Measurements from ENCODE around the gene RBM12.

RBM12 gene

DNA sequence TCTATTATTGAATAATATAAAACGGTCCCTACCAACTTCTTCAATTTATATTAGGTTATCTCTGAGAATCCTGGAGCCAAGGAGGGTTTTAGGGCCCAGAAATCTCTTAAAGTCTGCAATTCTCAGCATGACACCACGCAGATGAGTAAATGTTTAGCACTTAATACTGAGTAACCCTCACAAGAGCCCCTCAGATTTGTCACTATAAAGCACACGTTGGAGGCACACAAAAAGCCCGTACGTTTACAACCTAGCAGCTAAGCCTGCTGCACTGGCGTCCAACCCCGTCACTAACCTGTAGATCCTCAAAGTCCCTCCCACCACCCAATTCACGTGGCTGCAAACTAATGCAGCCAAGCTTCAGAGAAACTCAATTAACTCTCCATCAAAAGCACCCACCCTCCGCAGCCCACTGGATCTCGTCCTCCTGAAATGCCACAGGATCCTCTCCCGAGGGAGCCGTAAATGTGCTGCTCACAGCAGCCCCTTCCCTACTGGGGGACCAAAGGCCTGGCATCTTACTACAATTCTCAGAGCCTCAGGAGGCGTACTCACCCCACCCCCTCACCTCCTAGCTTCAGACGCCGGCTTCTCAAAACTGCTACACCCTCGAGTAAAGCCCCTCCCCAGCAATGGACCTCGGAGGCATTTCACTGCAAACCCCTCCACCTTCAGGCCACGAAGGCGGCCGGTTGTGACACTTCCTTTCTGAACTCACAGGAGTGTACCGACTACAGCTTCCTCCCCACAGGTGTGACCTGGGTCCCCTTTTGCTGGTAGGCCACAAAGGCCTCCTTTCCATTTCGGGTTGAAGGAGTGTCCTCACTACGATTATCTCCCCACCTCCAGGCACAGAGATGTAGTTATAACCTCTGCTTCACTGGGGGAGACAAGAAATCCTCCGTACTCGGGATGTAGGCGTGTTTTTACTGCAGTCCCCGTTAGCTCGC, 909 bp downstream of the RBM12 start:
- no peaks in the 10 kb centered on the region for H3K9me3 ChIP-seq (ENCODE audit: control insufficient read depth, low read depth, low read length)
- H3K4me1 ChIP-seq (ENCODE audit: control insufficient read depth, low read depth, low read length), result peaks cover 25% of the 10 kb centered on the region
- peak overlapping the region; percentile 100 for H3K9ac ChIP-seq (ENCODE audit: low read length)
- H3K27ac ChIP-seq (ENCODE audit: low read length), result peak overlapping the region; percentile 97
- peak overlapping the region; percentile 98 for H3K4me3 ChIP-seq (ENCODE audit: low read length)
- H3K27me3 ChIP-seq (ENCODE audit: control insufficient read depth, insufficient read depth, low read length), result no peaks in the 10 kb centered on the region
- no peaks in the 10 kb centered on the region for H3K36me3 ChIP-seq (ENCODE audit: control insufficient read depth, low read depth, low read length)

DNA sequence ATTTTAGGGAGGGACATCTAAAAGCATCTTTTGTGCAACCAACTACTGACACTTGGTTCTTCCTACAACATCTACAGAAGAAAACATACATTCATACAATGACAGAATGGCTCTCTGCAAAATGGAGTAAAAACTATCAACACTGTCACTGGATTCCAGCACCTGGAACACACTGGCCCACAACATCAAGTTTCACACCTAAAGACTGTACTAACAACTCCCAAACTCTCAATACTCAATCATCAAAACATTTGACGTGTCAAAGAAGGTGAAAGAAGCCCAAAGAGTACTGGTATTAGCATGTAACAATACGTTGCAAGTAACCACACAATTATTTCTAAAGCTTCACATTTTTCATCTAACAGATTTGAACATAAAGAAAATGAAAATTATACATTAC, 2.1 kb downstream of the RBM12 start:
- H3K4me3 ChIP-seq (ENCODE audit: low read length), result peak overlapping the region; percentile 98
- peak overlapping the region; percentile 100 for H3K9ac ChIP-seq (ENCODE audit: low read length)
- no peaks in the 10 kb centered on the region for H3K27me3 ChIP-seq (ENCODE audit: control insufficient read depth, insufficient read depth, low read length)
- no peaks in the 10 kb centered on the region for H3K36me3 ChIP-seq (ENCODE audit: control insufficient read depth, low read depth, low read length)
- no peaks in the 10 kb centered on the region for H3K9me3 ChIP-seq (ENCODE audit: control insufficient read depth, low read depth, low read length)
- no peak overlapping the region for H3K27ac ChIP-seq (ENCODE audit: low read length)
- H3K4me1 ChIP-seq (ENCODE audit: control insufficient read depth, low read depth, low read length), result peaks cover 25% of the 10 kb centered on the region

DNA sequence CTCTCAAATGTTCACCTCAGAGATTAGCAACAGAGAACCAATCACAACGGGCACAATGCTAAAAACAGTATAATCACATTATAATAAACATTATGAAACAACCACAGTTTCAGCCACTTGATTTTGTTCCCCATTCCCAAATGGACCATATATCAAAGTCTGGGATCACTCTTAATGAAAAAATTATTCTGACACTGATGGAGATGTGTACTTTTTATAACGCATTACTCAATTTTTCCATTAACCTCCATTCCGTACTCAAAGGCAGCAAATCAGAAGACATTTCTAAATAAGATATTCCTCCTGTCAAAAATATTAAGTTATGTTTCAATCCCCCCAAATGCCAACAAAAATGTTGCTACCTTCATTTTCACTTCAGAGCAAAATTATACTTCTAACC, 2.8 kb downstream of the RBM12 start:
- Histone ChIP-seq H3K9ac (ENCODE audit: low read length) (peak overlapping the region; percentile 100), H3K9me3 (ENCODE audit: control insufficient read depth, low read depth, low read length) (no peaks in the 10 kb centered on the region), H3K27me3 (ENCODE audit: control insufficient read depth, insufficient read depth, low read length) (no peaks in the 10 kb centered on the region), H3K4me1 (ENCODE audit: control insufficient read depth, low read depth, low read length) (peaks cover 25% of the 10 kb centered on the region), H3K27ac (ENCODE audit: low read length) (no peak overlapping the region), H3K36me3 (ENCODE audit: control insufficient read depth, low read depth, low read length) (peaks cover 4% of the 10 kb centered on the region), H3K4me3 (ENCODE audit: low read length) (peak overlapping the region; percentile 98)

DNA sequence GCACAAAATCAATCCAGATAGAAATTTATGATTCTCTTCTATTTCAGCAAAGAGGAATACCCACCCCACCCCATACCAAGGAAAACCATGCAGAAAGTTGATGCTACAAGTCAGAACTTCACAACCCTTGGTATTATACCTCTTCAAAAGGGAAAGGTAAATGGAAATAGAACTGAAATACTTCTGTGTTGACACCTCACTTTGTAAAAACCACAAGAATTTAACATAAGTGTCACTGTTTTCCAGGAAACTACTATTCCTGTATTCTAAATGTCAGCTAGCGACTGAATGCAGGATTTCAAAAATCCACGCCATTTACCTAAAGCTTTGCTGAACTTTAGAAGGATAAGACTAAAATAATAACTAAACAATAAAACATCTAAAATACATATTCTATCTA, 3.6 kb downstream of the RBM12 start:
- H3K4me3 ChIP-seq (ENCODE audit: low read length), result peak overlapping the region; percentile 23
- H3K27ac ChIP-seq (ENCODE audit: low read length), result no peak overlapping the region
- peaks cover 25% of the 10 kb centered on the region for H3K4me1 ChIP-seq (ENCODE audit: control insufficient read depth, low read depth, low read length)
- H3K27me3 ChIP-seq (ENCODE audit: control insufficient read depth, insufficient read depth, low read length), result no peaks in the 10 kb centered on the region
- no peak overlapping the region for H3K9ac ChIP-seq (ENCODE audit: low read length)
- H3K36me3 ChIP-seq (ENCODE audit: control insufficient read depth, low read depth, low read length), result peaks cover 4% of the 10 kb centered on the region
- no peaks in the 10 kb centered on the region for H3K9me3 ChIP-seq (ENCODE audit: control insufficient read depth, low read depth, low read length)

DNA sequence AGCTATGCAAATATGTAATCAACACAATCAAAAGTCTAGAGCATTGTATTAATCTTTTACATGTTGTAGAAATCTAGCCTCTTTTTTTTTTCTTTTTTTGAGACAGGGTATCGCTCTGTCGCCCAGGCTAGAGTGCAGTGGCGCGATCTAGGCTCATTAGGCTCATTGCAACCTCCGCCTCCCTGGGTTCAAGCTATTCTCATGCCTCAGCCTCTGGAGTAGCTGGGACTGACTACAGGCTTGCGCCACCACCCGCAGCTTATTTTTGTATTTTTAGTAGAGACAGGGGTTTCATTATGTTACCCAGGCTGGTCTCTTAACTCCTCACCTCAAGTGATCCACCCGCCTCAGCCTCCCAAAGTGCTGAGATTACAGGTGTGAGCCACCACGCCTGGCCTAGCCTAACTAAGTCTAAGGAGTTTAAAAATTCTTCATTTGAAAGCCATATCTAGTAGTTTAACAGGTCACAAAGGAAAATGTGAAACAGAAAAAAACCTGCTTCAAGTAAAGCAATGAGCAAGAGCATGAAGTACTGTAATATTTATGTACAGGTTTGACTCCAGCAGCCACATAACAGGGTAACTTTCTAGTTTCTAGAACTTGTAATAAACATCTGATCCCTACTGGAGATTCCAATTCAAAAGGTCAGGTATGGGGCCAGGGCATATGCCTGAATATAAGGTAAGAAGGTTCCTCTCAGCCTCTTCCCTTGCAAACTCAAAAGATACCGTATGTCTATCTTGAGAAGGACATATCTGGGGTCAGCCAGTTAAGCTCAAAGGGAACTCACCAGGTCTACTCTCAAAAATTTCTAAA, 4.4 kb downstream of the RBM12 start:
- Histone ChIP-seq H3K9ac (ENCODE audit: low read length) (no peak overlapping the region), H3K4me3 (ENCODE audit: low read length) (peak overlapping the region; percentile 23), H3K27ac (ENCODE audit: low read length) (no peak overlapping the region), H3K9me3 (ENCODE audit: control insufficient read depth, low read depth, low read length) (no peaks in the 10 kb centered on the region), H3K36me3 (ENCODE audit: control insufficient read depth, low read depth, low read length) (peaks cover 7% of the 10 kb centered on the region), H3K27me3 (ENCODE audit: control insufficient read depth, insufficient read depth, low read length) (no peaks in the 10 kb centered on the region), H3K4me1 (ENCODE audit: control insufficient read depth, low read depth, low read length) (peaks cover 25% of the 10 kb centered on the region)

- Histone ChIP-seq H3K4me1 (ENCODE audit: control insufficient read depth, low read depth, low read length) (peaks cover 19% of the 10 kb centered on the region), H3K9me3 (ENCODE audit: control insufficient read depth, low read depth, low read length) (no peaks in the 10 kb centered on the region), H3K27ac (ENCODE audit: low read length) (no peak overlapping the region), H3K36me3 (ENCODE audit: control insufficient read depth, low read depth, low read length) (peaks cover 34% of the 10 kb centered on the region), H3K9ac (ENCODE audit: low read length) (no peak overlapping the region), H3K27me3 (ENCODE audit: control insufficient read depth, insufficient read depth, low read length) (no peaks in the 10 kb centered on the region), H3K4me3 (ENCODE audit: low read length) (no peak overlapping the region)
Measured at GRCh38 chr20:35657271-35657670, 7.4 kb downstream of the RBM12 start.

DNA sequence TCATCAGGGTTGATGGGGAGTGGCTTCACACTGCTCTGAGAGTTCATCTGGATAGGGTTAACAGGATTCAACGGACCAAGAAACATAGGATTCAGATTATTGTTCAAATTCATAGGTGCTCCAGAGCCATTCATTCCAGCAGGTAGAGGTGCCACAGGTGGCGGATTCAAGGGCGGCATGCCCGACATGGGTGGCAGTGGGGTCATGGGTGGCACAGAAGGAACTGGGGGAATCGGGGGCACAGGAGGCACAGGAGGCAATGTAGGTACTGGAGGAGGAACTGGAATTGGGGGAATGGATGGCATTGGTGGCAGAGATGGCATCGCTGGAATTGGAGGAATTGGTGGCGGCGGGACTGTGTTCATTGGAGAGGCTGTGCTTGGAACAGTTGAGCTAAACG, 10.3 kb downstream of the RBM12 start:
- H3K4me1 ChIP-seq (ENCODE audit: control insufficient read depth, low read depth, low read length), result no peaks in the 10 kb centered on the region
- no peak overlapping the region for H3K9ac ChIP-seq (ENCODE audit: low read length)
- H3K27ac ChIP-seq (ENCODE audit: low read length), result no peak overlapping the region
- no peaks in the 10 kb centered on the region for H3K27me3 ChIP-seq (ENCODE audit: control insufficient read depth, insufficient read depth, low read length)
- H3K9me3 ChIP-seq (ENCODE audit: control insufficient read depth, low read depth, low read length), result no peaks in the 10 kb centered on the region
- H3K4me3 ChIP-seq (ENCODE audit: low read length), result no peak overlapping the region
- peaks cover 48% of the 10 kb centered on the region for H3K36me3 ChIP-seq (ENCODE audit: control insufficient read depth, low read depth, low read length)

- no peak overlapping the region for H3K4me3 ChIP-seq (ENCODE audit: low read length)
- H3K27ac ChIP-seq (ENCODE audit: low read length), result no peak overlapping the region
- H3K4me1 ChIP-seq (ENCODE audit: control insufficient read depth, low read depth, low read length), result no peaks in the 10 kb centered on the region
- peaks cover 48% of the 10 kb centered on the region for H3K36me3 ChIP-seq (ENCODE audit: control insufficient read depth, low read depth, low read length)
- no peaks in the 10 kb centered on the region for H3K9me3 ChIP-seq (ENCODE audit: control insufficient read depth, low read depth, low read length)
- no peaks in the 10 kb centered on the region for H3K27me3 ChIP-seq (ENCODE audit: control insufficient read depth, insufficient read depth, low read length)
- no peak overlapping the region for H3K9ac ChIP-seq (ENCODE audit: low read length)
Measured at GRCh38 chr20:35653893-35654292, 10.8 kb downstream of the RBM12 start.

DNA sequence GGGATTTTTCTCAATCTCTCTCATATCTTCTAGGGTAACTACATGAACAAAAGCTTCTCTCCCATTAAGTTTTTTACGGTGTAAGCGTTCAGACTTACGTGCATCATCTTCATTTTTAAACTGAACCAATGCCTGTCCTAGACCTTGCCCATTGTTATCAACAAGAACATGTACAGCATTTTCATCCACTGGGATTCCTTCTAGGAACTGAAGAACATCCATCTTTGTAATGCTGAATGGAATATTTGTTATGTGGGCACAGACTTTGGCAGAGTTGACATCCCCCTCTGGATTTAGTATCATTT, 11.3 kb downstream of the RBM12 start:
- Histone ChIP-seq H3K9me3 (ENCODE audit: control insufficient read depth, low read depth, low read length) (no peaks in the 10 kb centered on the region), H3K9ac (ENCODE audit: low read length) (no peak overlapping the region), H3K27me3 (ENCODE audit: control insufficient read depth, insufficient read depth, low read length) (no peaks in the 10 kb centered on the region), H3K4me1 (ENCODE audit: control insufficient read depth, low read depth, low read length) (no peaks in the 10 kb centered on the region), H3K36me3 (ENCODE audit: control insufficient read depth, low read depth, low read length) (peaks cover 48% of the 10 kb centered on the region), H3K4me3 (ENCODE audit: low read length) (no peak overlapping the region), H3K27ac (ENCODE audit: low read length) (no peak overlapping the region)

DNA sequence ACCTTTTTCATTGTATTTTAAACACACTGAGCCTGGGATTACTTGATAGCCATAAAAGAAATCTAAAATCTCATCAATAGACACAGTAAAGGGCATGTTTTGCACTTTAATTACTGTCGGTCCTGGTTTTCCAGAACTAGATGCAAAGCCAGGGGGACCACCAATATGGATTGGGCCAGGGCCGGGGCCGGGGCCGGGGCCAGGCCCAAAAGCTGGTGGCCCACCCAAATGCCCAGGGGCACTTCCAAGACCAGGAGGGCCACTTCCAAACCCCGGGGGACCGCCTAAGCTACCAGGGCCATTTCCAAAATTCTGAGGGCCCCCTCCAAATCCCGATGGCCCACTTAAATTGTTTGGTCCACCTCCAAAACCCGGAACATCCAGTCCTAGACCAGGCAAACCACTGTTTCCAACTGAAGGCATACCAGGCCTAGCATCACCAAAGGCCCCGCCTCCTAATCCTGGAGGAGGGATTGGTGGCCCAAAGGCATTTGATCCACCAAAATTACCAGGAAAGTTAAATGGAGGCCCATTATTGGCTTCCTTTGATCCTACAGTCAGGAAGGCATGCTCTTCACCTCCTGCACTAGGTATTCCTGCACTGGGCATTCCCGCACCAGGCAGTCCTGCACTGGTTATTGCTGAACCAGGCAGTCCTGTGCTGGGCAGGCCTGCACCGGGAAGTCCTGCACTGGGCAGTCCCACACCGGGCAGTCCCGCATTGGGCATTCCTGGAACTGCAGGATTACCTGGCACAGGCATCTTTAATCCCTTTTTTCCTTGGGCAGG, 11.9 kb downstream of the RBM12 start:
- H3K9ac ChIP-seq (ENCODE audit: low read length), result no peak overlapping the region
- H3K9me3 ChIP-seq (ENCODE audit: control insufficient read depth, low read depth, low read length), result no peaks in the 10 kb centered on the region
- no peak overlapping the region for H3K27ac ChIP-seq (ENCODE audit: low read length)
- peaks cover 48% of the 10 kb centered on the region for H3K36me3 ChIP-seq (ENCODE audit: control insufficient read depth, low read depth, low read length)
- no peaks in the 10 kb centered on the region for H3K4me1 ChIP-seq (ENCODE audit: control insufficient read depth, low read depth, low read length)
- no peak overlapping the region for H3K4me3 ChIP-seq (ENCODE audit: low read length)
- no peaks in the 10 kb centered on the region for H3K27me3 ChIP-seq (ENCODE audit: control insufficient read depth, insufficient read depth, low read length)

- H3K4me3 ChIP-seq (ENCODE audit: low read length), result no peak overlapping the region
- no peak overlapping the region for H3K27ac ChIP-seq (ENCODE audit: low read length)
- H3K9me3 ChIP-seq (ENCODE audit: control insufficient read depth, low read depth, low read length), result no peaks in the 10 kb centered on the region
- no peaks in the 10 kb centered on the region for H3K4me1 ChIP-seq (ENCODE audit: control insufficient read depth, low read depth, low read length)
- no peaks in the 10 kb centered on the region for H3K27me3 ChIP-seq (ENCODE audit: control insufficient read depth, insufficient read depth, low read length)
- H3K36me3 ChIP-seq (ENCODE audit: control insufficient read depth, low read depth, low read length), result peaks cover 44% of the 10 kb centered on the region
- H3K9ac ChIP-seq (ENCODE audit: low read length), result no peak overlapping the region
Measured at GRCh38 chr20:35651958-35652357, 12.7 kb downstream of the RBM12 start.

Measured in iPS-18a (cell line).